ENCODE results near the gene CDCA4.

DNA sequence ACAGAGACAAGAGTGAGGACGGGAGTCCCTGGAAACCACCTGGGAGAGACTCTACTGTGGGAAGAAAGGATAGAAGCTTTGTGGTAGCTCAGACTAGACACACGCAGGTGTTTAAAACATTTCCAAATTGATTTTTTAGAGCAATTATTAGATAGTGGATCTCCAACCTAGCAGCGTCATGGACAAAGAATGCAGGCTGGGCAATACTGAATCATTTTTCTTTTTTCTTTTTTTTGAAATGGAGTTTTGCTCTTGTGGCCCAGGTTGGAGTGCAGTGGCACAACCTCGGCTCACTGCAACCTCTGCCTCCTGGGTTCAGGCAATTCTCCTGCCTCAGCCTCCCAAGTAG lies 31.2 kb upstream of the CDCA4 start:
- TF ChIP-seq, protein P1, sequence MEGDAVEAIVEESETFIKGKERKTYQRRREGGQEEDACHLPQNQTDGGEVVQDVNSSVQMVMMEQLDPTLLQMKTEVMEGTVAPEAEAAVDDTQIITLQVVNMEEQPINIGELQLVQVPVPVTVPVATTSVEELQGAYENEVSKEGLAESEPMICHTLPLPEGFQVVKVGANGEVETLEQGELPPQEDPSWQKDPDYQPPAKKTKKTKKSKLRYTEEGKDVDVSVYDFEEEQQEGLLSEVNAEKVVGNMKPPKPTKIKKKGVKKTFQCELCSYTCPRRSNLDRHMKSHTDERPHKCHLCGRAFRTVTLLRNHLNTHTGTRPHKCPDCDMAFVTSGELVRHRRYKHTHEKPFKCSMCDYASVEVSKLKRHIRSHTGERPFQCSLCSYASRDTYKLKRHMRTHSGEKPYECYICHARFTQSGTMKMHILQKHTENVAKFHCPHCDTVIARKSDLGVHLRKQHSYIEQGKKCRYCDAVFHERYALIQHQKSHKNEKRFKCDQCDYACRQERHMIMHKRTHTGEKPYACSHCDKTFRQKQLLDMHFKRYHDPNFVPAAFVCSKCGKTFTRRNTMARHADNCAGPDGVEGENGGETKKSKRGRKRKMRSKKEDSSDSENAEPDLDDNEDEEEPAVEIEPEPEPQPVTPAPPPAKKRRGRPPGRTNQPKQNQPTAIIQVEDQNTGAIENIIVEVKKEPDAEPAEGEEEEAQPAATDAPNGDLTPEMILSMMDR (IDR thresholded peaks at IDR 0.05; ENCODE audit: low read depth, low read length), result no peak
- no peak for TF ChIP-seq EZH2phosphoT487 (IDR thresholded peaks at IDR 0.05; ENCODE audit: low read depth)

All from OCI-LY3 (cell line).